Stimulated activated CD4-positive, alpha-beta T cell treated with anti-CD3 and anti-CD28 coated beads, Interleukin-15, amount 100 ng/mL, for 48 hours (primary cell): ENCODE measurements around the gene MUC21.
"Not testable (repeated sequence)": the region's sequence is repeated elsewhere in the genome, so short reads cannot be mapped to it uniquely, and the experiment has no call there.

Experiments used
- DNase-seq, 2 donors: peaks; one replicate each; pipeline ENCODE4 v3.0.0-alpha.2; 2020; ENCODE audit warnings: low read depth in 2 of 2

MUC21 gene

DNA sequence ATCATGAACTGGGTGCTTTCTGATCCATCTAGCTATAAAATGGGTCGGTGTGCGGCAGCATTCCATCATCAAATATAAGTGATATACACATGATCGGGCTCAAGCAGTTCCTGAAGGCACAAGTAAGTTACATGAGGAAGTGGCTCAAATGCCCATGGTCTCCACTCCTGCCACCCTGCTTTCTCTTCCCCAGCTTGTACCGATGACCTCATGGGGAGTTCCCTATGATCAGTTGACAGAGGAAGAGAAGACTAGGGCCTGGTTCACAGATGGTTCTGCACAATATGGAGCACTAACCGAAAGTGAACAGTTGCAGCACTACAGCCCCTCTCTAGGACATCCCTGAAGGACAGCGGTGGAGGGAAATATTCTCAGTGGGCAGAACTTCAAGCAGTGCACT lies 14.3 kb upstream of the MUC21 start:
- DNase-seq: not testable (repeated sequence)

DNA sequence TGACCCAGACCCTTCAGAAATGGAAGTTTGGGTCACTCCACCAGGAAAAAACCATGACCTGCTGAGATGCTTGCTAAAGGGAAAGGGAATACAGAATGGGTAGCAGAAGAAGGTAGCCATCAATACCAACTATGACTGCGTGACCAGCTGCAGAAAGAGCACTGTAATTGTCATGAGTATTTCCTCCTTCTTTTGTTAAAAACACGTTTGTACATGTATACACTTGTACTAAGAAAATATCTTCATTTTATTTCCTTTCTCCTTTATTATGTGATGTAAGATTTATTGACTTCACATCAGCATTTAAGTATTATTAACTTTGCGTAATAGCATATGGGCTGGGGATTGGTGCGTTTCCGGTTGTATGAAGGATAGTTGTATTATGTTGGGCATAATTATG lies 12.6 kb upstream of the MUC21 start:
- no peak for DNase-seq

DNA sequence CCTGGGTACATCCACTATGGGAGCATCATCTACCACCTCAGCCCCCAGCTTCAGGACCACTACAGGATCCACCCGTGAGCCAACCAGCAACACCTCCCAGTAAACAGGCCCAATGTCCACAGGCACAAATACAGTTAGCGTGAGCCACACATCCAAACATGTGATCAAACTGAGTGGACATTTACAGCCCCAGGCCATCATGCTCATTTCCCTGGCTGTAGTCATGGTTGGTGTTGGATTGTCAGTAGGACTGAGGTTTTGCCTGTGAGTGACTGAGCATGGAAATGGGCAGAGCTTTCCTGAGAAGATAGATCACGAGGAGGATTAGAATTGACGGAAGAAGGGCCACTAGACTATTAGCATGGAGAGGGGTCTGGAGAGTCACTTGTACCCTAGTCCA lies 10.7 kb upstream of the MUC21 start:
- DNase-seq: no peak

DNA sequence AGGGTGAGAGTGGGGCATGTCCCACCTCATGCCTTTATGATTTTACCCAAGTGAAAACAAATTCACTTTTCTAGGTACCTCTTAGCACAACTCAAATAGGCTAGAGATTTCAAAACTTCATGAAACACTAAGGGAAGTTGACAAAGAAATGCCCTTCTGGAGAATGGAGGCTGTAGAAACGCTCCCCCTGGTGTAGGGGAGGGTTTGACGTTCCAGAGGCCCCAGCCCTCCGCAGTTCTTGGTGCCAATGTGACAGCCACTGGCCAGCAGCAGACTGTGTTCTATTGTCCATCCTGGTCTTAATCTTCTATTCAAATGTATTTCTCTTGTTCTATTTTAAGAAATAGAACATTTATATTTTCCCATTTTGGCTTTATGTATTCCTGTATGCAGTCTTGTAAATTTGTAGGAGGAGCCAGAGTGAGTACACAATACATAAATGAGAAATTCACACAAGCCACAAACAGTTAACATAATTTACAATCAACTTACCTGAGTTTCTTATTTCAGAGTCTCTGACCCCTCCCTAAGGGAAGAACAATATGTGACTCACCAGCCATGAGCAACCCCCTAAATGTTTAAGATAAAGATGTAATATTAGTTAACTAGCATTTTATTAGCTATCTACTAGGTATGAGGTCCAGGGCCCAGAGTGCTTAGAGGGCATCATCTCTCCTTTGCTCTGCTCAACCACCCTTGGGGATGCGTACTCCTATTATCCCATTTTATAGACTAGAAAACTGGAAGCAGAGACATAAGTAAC lies 8.8 kb upstream of the MUC21 start:
- no peak for DNase-seq

DNA sequence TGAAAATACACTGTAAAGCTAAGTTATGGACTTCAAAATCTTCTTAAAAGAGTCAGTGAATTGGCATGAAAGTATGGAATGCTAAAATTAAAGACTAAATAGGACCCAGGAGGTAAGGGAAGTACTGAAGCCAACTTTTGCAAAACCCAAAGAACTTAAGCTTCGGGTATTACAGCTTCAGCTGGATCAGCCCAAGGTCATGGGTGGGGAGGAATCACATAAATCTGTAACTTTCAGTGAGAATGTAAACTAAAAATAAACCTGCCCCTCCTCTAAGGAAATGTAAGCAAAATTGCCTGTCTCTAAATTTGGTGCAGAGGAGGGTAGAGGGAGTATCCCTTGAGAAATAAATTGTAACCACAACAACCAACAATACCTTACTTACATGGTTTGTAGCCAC lies 4.4 kb upstream of the MUC21 start:
- DNase-seq: no peak

DNA sequence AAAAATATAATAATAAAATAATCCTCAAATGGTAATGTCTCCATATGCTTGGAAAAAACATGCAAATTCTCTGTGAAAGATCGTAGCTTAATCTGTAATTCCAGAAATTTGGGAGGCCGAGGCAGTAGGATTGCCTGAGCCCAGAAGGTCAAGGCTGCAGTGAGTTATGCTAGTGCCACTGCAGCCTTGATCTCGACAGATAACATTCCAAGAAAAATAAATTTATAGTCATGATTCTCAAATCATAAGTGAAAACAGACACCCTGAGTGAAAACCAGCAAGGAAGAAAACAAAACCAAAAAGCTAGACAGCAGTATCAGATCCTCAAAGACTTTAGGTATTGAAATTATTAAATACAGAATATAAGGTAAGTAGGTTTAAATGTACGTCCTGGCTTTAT lies 3.8 kb upstream of the MUC21 start:
- no peak for DNase-seq

DNA sequence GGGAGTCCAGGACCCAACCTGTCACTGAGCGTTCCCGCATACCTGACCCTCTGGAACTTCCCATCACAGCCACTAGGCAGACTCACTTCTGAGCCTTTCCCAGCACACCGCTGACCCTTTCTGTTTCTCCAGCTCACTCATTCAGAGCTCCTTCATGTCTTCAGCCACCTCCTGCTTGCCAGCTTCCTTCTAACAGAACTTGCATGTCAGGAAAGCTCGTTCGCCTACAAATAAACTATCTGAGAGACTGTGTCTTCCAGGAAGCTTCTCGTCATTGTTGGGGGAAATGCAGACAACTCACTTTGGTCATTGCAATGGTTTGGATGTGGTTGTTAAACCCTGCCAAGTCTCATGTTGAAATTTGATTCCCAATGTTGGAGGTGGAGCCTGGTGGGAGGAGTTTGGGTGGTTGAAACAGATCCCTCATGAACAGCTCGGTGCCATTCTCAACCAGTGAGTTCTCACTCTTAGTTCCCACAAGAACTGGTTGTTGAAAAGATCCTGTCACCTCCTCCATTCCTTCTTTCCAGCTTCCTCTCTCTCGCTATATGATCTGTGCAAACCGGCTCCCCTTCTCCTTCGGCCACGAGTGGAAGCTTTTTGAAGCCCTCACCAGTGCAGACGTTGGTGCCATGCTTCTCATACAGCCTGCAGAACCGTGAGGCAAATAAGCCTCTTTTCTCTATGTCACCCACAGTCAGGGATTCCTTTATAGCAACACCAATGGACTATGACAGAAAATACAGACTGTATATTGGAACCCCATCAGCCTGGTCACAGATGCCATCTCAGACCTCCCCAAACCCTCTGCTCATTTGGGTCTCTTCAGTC lies 1.4 kb upstream of the MUC21 start:
- no peak for DNase-seq

DNA sequence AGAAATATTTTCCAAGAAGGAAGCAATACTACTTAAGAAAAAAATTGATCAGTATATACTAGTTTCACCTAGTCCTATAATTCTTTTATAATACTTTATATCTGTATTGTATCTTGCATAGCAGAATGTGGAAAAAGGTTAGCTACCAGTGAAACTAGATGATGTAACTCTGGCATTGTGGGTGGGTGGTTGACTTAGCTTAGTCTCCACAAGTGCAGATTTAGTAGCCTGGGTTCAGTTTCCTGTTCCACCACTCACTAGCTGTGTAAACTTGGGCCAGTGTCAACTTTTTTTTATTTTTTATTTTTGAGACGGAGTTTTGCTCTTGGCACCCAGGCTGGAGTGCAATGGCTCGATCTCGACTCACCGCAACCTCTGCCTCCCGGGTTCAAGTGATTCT lies 2.0 kb downstream of the MUC21 start:
- no peak for DNase-seq

DNA sequence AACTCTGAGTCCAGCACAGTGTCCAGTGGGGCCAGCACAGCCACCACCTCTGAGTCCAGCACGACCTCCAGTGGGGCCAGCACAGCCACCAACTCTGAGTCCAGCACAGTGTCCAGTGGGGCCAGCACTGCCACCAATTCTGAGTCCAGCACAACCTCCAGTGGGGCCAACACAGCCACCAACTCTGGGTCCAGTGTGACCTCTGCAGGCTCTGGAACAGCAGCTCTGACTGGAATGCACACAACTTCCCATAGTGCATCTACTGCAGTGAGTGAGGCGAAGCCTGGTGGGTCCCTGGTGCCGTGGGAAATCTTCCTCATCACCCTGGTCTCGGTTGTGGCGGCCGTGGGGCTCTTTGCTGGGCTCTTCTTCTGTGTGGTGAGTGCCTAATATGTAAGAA lies 3.8 kb downstream of the MUC21 start:
- no peak for DNase-seq

DNA sequence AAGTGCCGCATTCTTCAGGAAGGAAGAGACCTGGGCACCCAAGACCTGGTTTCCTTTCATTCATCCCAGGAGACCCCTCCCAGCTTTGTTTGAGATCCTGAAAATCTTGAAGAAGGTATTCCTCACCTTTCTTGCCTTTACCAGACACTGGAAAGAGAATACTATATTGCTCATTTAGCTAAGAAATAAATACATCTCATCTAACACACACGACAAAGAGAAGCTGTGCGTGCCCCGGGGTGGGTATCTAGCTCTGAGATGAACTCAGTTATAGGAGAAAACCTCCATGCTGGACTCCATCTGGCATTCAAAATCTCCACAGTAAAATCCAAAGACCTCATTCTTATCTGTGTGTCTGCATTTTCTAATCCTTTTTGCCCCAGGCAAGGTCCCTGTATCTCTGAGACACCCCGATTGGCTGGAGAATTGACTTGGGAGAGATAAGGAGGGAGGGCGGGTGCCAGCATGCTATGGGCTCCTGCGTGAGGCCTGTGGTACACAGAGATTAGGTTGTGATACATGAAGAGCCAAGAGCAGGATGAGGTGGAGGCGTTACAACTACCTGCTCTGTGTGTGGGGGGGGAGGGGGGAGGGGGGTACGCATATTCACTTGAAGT lies 4.8 kb downstream of the MUC21 start:
- no peak for DNase-seq

DNA sequence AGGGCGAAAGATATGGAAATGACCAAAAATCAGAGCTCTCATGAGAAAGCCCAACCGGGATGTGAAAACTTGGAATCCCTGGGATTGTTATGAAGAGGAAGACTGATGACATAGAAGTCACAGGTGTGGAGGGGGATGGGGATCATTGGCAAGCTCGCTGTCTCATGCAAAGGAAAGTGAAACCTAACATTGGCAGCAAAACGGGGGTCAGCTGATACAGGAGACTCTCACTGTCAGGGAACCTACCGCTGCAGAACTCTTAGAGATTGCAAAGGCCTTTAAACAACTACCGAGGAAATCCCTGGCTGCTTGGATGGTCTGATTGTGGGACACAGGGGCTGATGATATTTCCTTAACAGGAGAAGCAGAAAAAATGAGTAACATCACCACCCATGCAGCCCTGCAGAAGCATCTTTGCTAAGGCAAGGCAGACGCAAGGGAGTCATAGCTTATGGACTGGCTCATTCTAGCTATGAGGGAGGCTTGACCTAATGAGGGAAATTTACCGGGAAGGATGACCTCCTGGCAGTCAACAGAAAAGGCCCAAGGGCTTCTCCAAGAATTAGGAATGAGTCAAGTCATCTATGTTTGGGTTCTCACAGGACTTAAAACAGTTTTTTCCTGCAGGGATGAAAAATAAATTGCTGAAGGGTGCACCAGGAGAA lies 7.0 kb downstream of the MUC21 start:
- no peak for DNase-seq

DNA sequence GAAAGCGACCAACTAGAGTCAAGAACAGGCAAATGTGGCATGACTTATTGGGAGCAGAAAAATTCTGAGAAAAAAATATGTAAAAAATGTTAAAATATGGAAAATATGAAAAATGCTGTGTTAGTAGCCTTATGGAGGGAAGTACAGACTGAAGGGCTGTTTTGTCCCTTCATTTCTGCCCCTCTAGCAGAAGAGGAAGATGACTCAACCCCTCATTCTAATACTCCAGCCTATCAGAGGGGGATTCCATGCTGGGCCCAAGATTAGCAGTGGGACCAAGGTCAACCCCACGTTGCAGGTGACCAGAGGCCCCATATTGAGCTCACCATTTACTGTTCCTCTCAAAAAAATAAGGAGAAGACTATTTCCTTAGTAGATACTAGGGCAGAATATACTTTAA lies 8.4 kb downstream of the MUC21 start:
- DNase-seq: no peak

DNA sequence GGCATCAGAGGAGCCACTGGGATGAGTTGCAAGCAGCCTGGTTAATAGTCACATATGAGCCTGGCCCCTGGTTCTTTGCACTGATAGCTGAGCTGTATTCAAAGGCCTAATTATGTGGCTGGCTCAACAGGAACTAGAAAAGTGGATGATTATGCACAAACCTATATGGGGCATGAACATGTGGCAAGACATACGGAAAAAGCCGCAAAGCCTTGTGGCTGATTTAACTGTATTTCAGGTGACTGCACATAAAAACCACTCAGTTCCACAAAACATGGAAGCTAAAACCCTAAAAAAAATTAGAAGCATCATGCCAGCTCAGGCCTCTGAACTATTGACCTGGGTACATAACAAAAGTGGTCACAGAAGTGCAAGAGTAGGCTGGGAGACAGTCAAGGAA lies 13.8 kb downstream of the MUC21 start:
- no peak for DNase-seq

DNA sequence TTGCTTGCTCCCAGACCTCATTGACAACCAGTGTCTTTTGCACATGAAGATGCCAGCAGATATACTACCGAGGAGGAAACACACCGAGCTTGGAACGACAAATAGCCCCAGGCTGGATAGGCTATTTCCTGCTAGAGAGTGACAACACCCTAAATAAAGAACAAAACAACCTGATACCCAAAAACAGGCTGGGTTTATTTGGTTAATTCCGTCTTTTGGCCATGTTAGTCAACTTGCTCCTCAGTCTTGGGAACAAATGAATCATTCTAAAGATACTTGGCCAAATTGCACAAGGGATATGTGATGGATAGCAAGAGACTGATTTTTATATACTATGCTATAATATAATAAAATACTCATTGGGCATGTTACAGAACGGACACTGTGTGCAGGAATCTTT lies 15.3 kb downstream of the MUC21 start:
- DNase-seq: no peak

DNA sequence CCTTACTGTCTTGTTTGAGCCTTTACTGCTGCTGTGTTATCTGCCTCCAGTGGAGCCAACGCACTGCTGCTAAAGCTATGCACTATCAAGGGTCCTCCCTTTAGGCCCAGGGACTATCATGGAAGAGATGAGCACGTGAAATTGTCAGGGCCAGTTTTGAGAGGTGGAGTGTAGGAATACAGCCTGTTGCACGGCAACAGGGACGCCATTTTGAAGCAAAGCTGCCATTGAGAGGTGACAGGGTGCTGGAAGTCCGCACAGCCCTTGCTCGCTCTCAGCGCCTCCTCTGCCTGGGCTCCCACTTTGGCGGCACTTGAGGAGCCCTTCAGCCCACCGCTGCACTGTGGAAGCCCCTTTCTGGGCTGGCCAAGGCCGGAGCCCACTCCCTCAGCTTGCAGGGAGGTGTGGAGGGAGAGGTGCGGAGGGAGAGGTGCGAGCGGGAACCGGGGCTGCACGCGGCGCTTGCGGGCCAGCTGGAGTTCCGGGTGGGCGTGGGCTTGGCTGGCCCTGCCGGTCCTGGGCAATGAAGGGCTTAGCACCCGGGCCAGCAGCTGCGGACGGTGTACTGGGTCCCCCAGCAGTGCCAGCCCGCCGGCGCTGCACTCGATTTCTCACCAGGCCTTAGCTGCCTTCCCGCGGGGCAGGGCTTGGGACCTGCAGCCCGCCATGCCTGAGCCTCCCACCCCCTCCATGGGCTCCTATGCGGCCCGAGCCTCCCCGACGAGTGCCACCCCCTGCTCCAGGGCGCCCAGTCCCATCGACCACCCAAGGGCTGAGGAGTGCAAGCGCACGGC lies 16.7 kb downstream of the MUC21 start:
- not testable (repeated sequence) for DNase-seq

DNA sequence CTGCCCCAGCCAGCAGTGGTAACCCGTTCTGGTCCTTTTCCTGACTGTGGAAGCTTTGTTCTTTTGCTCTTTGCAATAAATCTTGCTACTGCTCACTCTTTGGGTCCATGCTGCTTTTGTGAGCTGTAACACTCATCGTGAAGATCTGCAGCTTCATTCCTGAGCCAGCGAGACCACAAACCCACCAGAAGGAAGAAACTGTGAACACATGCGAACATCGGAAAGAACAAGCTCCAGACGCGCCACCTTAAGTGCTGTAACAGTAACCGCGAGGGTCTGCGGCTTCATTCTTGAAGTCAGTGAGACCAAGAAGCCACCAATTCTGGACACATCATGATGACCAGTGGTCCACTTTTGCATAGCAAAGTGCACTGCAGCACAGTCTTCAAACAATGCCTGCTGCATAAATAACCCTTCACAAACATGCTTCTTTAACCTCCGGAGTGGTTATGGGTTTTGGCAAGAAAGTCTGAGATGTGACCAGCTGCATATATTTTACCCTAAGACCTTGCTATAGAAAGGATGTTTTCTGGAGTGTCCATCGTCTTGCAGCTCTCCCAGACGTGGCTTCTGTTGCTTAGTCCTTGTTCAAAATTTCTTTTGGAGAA lies 17.9 kb downstream of the MUC21 start:
- DNase-seq: no peak

DNA sequence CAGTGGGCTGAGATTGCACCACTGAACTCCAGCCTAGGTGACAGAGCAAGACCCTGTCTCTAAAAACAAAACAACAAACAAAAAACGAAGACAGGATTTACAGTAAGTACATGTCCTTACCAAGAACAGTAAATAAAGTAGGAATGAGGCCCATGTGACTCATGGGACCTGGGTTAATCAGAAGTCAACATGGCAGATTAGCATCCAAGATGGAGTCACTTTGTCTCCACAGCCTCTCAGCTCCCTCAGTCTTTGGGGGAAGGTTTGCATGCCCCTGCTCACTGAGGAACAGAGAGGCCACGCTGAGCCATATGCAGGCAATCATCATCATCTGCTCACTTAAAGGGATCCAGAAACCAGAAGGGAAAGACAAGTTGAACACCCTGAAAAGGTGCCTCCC lies 19.0 kb downstream of the MUC21 start:
- DNase-seq: no peak

DNA sequence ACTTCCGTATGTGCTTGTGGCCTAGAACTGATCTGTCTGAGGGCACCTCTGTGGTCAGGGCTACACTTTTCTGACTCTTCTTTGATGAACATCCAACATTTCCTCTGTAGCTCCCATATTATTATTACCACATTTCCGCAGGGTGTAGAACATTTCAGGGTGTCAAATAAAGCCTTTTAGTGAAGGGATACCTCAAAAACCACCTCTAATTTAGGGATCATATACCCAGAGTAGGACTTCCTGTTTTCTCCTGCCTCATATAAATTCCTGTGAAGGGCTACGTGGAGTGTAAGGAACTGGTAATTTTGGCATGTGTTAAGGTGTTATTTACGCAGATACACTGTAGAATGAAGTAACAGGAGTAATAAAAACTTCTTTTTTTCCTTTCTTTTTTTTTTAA lies 21.3 kb downstream of the MUC21 start:
- DNase-seq: no peak

DNA sequence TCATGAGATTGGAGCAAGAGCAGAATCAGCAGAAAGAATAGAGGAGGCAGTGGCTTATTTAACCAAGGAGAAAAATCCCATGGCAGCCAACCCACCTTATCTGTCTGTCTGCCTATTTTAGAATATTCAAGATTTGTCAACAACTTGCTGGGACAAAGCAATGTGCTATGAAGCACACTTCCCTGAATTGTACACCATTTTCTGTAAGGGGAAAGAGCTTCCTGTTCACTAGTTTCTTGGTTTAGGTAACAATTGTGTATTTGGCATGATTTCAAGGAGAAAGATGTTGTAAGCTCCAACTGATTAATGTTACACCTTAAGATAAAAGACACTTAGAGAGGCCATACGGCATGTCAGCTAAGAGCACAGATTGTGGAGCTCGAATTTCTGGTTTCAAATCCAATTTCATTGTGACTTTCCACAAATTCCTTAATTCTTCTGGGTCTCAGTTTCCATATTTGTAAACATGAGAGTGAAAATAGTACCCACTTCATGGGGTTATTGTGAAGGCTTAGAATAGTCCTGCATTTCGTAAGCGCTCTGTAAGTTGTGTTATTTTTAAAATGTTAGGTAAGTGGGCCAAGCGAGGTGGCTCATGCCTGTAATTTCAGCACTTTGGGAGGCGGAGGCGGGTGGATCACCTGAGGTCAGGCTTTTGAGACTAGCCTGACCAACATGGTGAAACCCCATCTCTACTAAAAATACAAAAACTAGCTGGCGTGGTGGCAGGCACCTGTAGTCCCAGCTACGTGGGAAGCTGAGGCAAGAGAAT lies 21.9 kb downstream of the MUC21 start:
- no peak for DNase-seq

DNA sequence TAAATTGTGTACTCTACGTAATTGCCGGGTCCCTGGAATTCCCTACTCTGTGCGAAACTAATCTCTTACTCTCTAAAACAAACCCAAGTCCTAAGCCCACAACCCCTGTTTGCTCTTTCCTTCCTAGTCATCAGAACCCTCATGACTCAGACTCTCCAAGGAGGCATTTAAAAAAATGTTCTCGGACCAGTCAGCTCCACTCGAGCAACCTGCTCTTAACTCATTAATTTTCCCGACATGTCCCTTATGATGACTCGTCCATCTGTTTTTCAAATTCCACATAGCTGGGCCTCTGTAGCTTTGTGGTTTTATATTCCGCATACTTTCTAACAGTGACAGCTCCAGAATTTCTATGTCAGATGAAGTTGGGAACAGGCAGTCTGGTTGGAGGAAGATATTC lies 24.2 kb downstream of the MUC21 start:
- DNase-seq: no peak
